Ovary (tissue), 3 donors: ENCODE results near the gene SPSB3.

Source experiments
- POLR2A ChIP-seq: fragments of 450-650 bp; IDR thresholded peaks from one replicate; pipeline ENCODE4 v1.6.1; 2017; ENCODE audit warnings: antibody characterized with exemption, mild to moderate bottlenecking, moderate library complexity
- TF ChIP-seq, protein P1 (sequence below), 3 donors: fragments of 450-650 bp in 2 of 3; fragments of 200-600 bp in 1 of 3; IDR thresholded peaks; one replicate each; pipeline versions ENCODE4 v1.5.1 to v1.8.0; 2016 to 2022; ENCODE audit warnings: antibody characterized with exemption in 3 of 3, mild to moderate bottlenecking in 1 of 3
- donor health status: DM: no; HTN: no; CAD: no.

DNA sequence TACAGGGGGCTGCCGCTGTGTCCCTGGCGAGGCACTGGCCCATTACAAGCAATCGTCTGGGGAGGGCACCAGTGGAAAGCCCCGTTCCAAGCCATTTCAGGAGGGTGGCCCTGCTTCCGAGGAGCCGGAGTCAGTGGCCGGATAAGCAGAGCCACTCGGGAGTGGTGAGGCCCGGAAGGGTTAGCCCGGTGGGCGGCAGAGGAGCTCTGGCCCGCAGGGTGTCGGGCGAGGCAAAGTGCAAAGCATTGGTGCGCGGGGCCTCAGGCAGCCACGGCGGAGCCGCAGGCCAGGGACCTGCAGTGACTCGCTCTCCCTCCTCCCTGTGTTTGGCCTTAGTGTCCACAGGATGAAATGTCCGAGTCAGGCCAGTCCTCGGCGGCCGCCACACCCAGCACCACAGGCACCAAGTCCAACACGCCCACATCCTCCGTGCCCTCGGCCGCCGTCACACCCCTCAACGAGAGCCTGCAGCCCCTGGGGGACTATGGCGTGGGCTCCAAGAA, 35.6 kb downstream of the SPSB3 start:
- TF ChIP-seq, protein P1, sequence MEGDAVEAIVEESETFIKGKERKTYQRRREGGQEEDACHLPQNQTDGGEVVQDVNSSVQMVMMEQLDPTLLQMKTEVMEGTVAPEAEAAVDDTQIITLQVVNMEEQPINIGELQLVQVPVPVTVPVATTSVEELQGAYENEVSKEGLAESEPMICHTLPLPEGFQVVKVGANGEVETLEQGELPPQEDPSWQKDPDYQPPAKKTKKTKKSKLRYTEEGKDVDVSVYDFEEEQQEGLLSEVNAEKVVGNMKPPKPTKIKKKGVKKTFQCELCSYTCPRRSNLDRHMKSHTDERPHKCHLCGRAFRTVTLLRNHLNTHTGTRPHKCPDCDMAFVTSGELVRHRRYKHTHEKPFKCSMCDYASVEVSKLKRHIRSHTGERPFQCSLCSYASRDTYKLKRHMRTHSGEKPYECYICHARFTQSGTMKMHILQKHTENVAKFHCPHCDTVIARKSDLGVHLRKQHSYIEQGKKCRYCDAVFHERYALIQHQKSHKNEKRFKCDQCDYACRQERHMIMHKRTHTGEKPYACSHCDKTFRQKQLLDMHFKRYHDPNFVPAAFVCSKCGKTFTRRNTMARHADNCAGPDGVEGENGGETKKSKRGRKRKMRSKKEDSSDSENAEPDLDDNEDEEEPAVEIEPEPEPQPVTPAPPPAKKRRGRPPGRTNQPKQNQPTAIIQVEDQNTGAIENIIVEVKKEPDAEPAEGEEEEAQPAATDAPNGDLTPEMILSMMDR (IDR thresholded peaks at IDR 0.05): no peak
- no peak for TF ChIP-seq POLR2A
